ENCODE results near the gene RNF123.

RNF123 gene

GRCh38 chr3:49763981-49764380 lies 74.6 kb downstream of the RNF123 start:
- Histone ChIP-seq H3K9me3 (no peaks in the 10 kb centered on the region), H3K36me3 (peaks cover 0 to 23% (median 19%) of the 10 kb centered on the region in 3 donors), H3K4me3 (no peak overlapping the region), H3K4me1 (no peaks in the 10 kb centered on the region), H3K27me3 (no peaks in the 10 kb centered on the region), H3K27ac (no peak overlapping the region)
- no peak for DNase-seq
- TF ChIP-seq CTCF (IDR thresholded peaks at IDR 0.05): no peak
- intact Hi-C loops (cut with DNase I; ENCODE audit: low total_unique reads): no loop called here

- TF ChIP-seq CTCF (IDR thresholded peaks at IDR 0.05): no peak
- no peak overlapping the region for H3K4me3 ChIP-seq
- H3K36me3 ChIP-seq: peaks cover 0 to 23% (median 8%) of the 10 kb centered on the region in 3 donors
- peaks cover 0 to 18% (median 5%) of the 10 kb centered on the region in 4 donors for H3K4me1 ChIP-seq
- H3K27me3 ChIP-seq: no peaks in the 10 kb centered on the region
- intact Hi-C loops (cut with DNase I; ENCODE audit: low total_unique reads): no loop called here
- DNase-seq: no peak
- H3K27ac ChIP-seq: no peak overlapping the region
- no peaks in the 10 kb centered on the region for H3K9me3 ChIP-seq
Observed at GRCh38 chr3:49769286-49769915, 80.0 kb downstream of the RNF123 start.

GRCh38 chr3:49769926-49770325 lies 80.6 kb downstream of the RNF123 start:
- H3K27me3 ChIP-seq: no peaks in the 10 kb centered on the region
- intact Hi-C loops (cut with DNase I; ENCODE audit: low total_unique reads): no loop called here
- TF ChIP-seq CTCF (IDR thresholded peaks at IDR 0.05): no peak
- no peak overlapping the region for H3K4me3 ChIP-seq
- peaks cover 0 to 18% (median 8%) of the 10 kb centered on the region in 3 donors for H3K36me3 ChIP-seq
- H3K27ac ChIP-seq: no peak overlapping the region
- H3K9me3 ChIP-seq: no peaks in the 10 kb centered on the region
- peaks cover 0 to 23% (median 5%) of the 10 kb centered on the region in 4 donors for H3K4me1 ChIP-seq
- DNase-seq: no peak
